HCT116 (cell line): Measurements from ENCODE around the gene RNF182. TPM values are rescaled to one million over a fixed set of nuclear protein-coding genes. Genes with fewer than 3 reads are reported as not detected.

Experiments used
- ATAC-seq: fragments of 200-7000 bp; cut with Tn5 transposase; 2 replicates; pipeline ENCODE4 v1.9.1; 2020; ENCODE audit warnings: mild to moderate bottlenecking, moderate library complexity
- BruUV-seq: library from RNA; stranded (reverse); fragments of 400-500 nt; replicated peaks from 2 replicates; lab custom pipeline; 2021; lab: Mats Ljungman, UMichigan
- CTCF ChIA-PET: fragments of 300-600 bp; sonication (Branson Sonifier 250); formaldehyde crosslinking; loops from one replicate; lab custom pipeline; 2021; ENCODE audit warnings: antibody characterized with exemption; lab: Charles Lee
- POLR2A ChIA-PET: fragments of 300-600, 350-600 bp; sonication (Branson Sonifier 250); formaldehyde crosslinking; loops from one replicate; lab custom pipeline; 2021; ENCODE audit warnings: antibody characterized with exemption; lab: Charles Lee
- RAD21 ChIA-PET, 2 experiments: fragments of 300-600 bp; sonication (Branson Sonifier 250); formaldehyde crosslinking; loops; one replicate each; lab custom pipeline; 2023; ENCODE audit warnings: low total read pairs in 2 of 2; ENCODE audit not compliant: uncharacterized antibody in 2 of 2, unreplicated experiment in 2 of 2, low non-redundant PET in 1 of 2; lab: Charles Lee
- DNase-seq: peaks from one replicate; pipeline ENCODE4 v3.0.0-alpha.2; 2010; ENCODE audit warnings: low read depth, low spot score
- H2AFZ ChIP-seq: fragments of 200-600 bp; shearing (Covaris generic), sonication (generic); 2 replicates; pipeline ENCODE4 v1.6.1; 2017; ENCODE audit warnings: low read depth, mixed run types, mixed read lengths, antibody characterized with exemption, low read length; ENCODE audit not compliant: poor library complexity, severe bottlenecking
- H3K27ac ChIP-seq: 2 replicates; pipeline ENCODE4 v1.5.1; 2012; ENCODE audit warnings: low read depth, low read length
- H3K27me3 ChIP-seq: fragments of 200-600 bp; sonication (generic); 2 replicates; pipeline ENCODE4 v1.6.1; 2016; ENCODE audit warnings: mixed run types, low read length, mixed read lengths; ENCODE audit not compliant: insufficient read depth
- H3K36me3 ChIP-seq, 2 experiments: fragments of 200-500 bp in 1 of 2; fragments of 200-600 bp in 1 of 2; sonication (Bioruptor generic) in 1 of 2; sonication (generic) in 1 of 2; 2 replicates each; pipeline versions ENCODE4 v1.5.1 to v1.6.1; 2014 to 2016; ENCODE audit warnings: low read length in 2 of 2, inconsistent platforms in 1 of 2, mixed read lengths in 1 of 2, mixed run types in 1 of 2; ENCODE audit not compliant: insufficient read depth in 2 of 2, control insufficient read depth in 1 of 2
- H3K4me1 ChIP-seq, 2 experiments: fragments of 200-600 bp in 1 of 2; sonication (generic) in 1 of 2; 2 replicates each; pipeline versions ENCODE4 v1.5.1 to v1.6.1; 2012 to 2017; ENCODE audit warnings: low read length in 2 of 2, inconsistent platforms in 1 of 2, mild to moderate bottlenecking in 1 of 2, mixed read lengths in 1 of 2, mixed run types in 1 of 2, moderate library complexity in 1 of 2; ENCODE audit not compliant: insufficient read depth in 2 of 2, control insufficient read depth in 1 of 2
- H3K4me2 ChIP-seq: fragments of 200-600 bp; sonication (generic); 2 replicates; pipeline ENCODE4 v1.6.1; 2017; ENCODE audit warnings: mixed run types, low read length, mixed read lengths
- H3K4me3 ChIP-seq, 2 experiments: fragments of 200-600 bp in 1 of 2; sonication (generic) in 1 of 2; replicated peaks in 1 of 2; 2 replicates each; pipeline ENCODE4 v1.5.1; 2011 to 2016; ENCODE audit warnings: low read length in 2 of 2, control low read depth in 1 of 2, low read depth in 1 of 2, mild to moderate bottlenecking in 1 of 2, mixed read lengths in 1 of 2, mixed run types in 1 of 2
- H3K79me2 ChIP-seq: fragments of 200-600 bp; sonication (generic); 2 replicates; pipeline ENCODE4 v1.6.1; 2017; ENCODE audit warnings: mild to moderate bottlenecking, mixed run types, low read length, moderate library complexity, mixed read lengths; ENCODE audit not compliant: insufficient read depth
- H3K9ac ChIP-seq: fragments of 200-600 bp; sonication (generic); 2 replicates; pipeline ENCODE4 v1.6.1; 2016; ENCODE audit warnings: low read length, mixed read lengths
- H3K9me2 ChIP-seq: fragments of 200-600 bp; sonication (generic), shearing (Covaris generic); 2 replicates; pipeline ENCODE4 v1.6.1; 2017; ENCODE audit warnings: mixed run types, mild to moderate bottlenecking, moderate library complexity; ENCODE audit not compliant: insufficient read depth
- H3K9me3 ChIP-seq, 2 experiments: fragments of 200-500 bp in 1 of 2; fragments of 200-600 bp in 1 of 2; sonication (Bioruptor generic) in 1 of 2; sonication (generic) in 1 of 2; 2 replicates each; pipeline ENCODE4 v1.6.1; 2014 to 2017; ENCODE audit warnings: low read length in 2 of 2, mixed read lengths in 2 of 2, inconsistent platforms in 1 of 2, low read depth in 1 of 2, mild to moderate bottlenecking in 1 of 2, mixed run types in 1 of 2, moderate library complexity in 1 of 2; ENCODE audit not compliant: control insufficient read depth in 1 of 2, insufficient read depth in 1 of 2
- H4K20me1 ChIP-seq: fragments of 200-600 bp; sonication (generic), shearing (Covaris generic); 2 replicates; pipeline ENCODE4 v1.6.1; 2017; ENCODE audit warnings: mixed run types, mild to moderate bottlenecking, moderate library complexity; ENCODE audit not compliant: insufficient read depth
- CBX3 ChIP-seq: IDR thresholded peaks from 2 replicates; pipeline ENCODE4 v1.6.1; 2012; ENCODE audit warnings: low read depth
- CEBPB ChIP-seq: IDR thresholded peaks from 2 replicates; pipeline ENCODE4 v1.6.1; 2012; ENCODE audit warnings: low read depth
- ELF1 ChIP-seq: IDR thresholded peaks from 2 replicates; pipeline ENCODE4 v1.6.1; 2012; ENCODE audit warnings: low read depth, borderline replicate concordance
- EZH2 ChIP-seq: fragments of 200-600 bp; sonication (generic); IDR thresholded peaks from 2 replicates; pipeline ENCODE4 v1.6.1; 2017; ENCODE audit warnings: antibody characterized with exemption, mixed run types
- EZH2phosphoT487 ChIP-seq: fragments of 200-600 bp; IDR thresholded peaks from 2 replicates; pipeline ENCODE4 v1.6.1; 2018; ENCODE audit warnings: antibody characterized with exemption, borderline replicate concordance
- POLR2AphosphoS5 ChIP-seq: IDR thresholded peaks from 2 replicates; pipeline ENCODE4 v1.6.1; 2011; ENCODE audit warnings: mild to moderate bottlenecking, low read depth, low read length, moderate library complexity
- RAD21 ChIP-seq: IDR thresholded peaks from 2 replicates; pipeline ENCODE4 v1.6.1; 2012; ENCODE audit warnings: low read depth, mild to moderate bottlenecking
- SIN3A ChIP-seq: IDR thresholded peaks from 2 replicates; pipeline ENCODE4 v1.6.1; 2012; ENCODE audit warnings: low read depth
- SP1 ChIP-seq: IDR thresholded peaks from 2 replicates; pipeline ENCODE4 v1.6.1; 2012; ENCODE audit warnings: low read depth
- SRF ChIP-seq: IDR thresholded peaks from 2 replicates; pipeline ENCODE4 v1.6.1; 2012; ENCODE audit warnings: low read depth
- TCF7L2 ChIP-seq: IDR thresholded peaks from 2 replicates; pipeline ENCODE4 v1.7.0; 2011; ENCODE audit warnings: borderline replicate concordance, inconsistent platforms; ENCODE audit not compliant: insufficient read depth, insufficient read length; ENCODE audit errors: extremely low read depth
- YY1 ChIP-seq: IDR thresholded peaks from 2 replicates; pipeline ENCODE4 v1.6.1; 2011; ENCODE audit warnings: low read length, low read depth, moderate library complexity, mild to moderate bottlenecking; ENCODE audit not compliant: insufficient replicate concordance; ENCODE audit errors: extremely low read depth
- ZFX ChIP-seq: fragments of 450-650 bp; IDR thresholded peaks from 2 replicates; pipeline ENCODE4 v1.6.1; 2017
- ZNF274 ChIP-seq: fragments of 200-500 bp; sonication (Bioruptor generic); IDR thresholded peaks from 2 replicates; pipeline ENCODE4 v1.6.1; 2014; ENCODE audit warnings: mild to moderate bottlenecking, low read depth, low read length, inconsistent platforms
- intact Hi-C: fragments of 100-400 bp; cut with micrococcal nuclease; formaldehyde crosslinking; loops from 2 replicates; pipeline ENCODE4 v1.10.0; 2022
- total RNA-seq: library from RNA; stranded (reverse); gene quantifications from one replicate; pipeline ENCODE4 v1.2.1, GENCODE V29; 2021; ENCODE audit not compliant: unreplicated experiment
- TF ChIP-seq, protein P1 (sequence below): IDR thresholded peaks from 2 replicates; pipeline ENCODE4 v1.6.1; 2012
- TF ChIP-seq, protein P2 (sequence below): IDR thresholded peaks from 2 replicates; pipeline ENCODE4 v1.6.1; 2012
- TF ChIP-seq, protein P3 (sequence below): IDR thresholded peaks from 2 replicates; pipeline ENCODE4 v1.6.1; 2012; ENCODE audit warnings: low read depth
- TF ChIP-seq, protein P4 (sequence below), 3 experiments: fragments of 200-600 bp in 1 of 3; sonication (generic) in 1 of 3; IDR thresholded peaks in 2 of 3; conservative IDR thresholded peaks in 1 of 3; 2 replicates each; pipeline ENCODE4 v1.5.1; 2012 to 2017; ENCODE audit warnings: low read depth in 2 of 3, low read length in 2 of 3, antibody characterized with exemption in 1 of 3, borderline replicate concordance in 1 of 3, control low read depth in 1 of 3, mild to moderate bottlenecking in 1 of 3, mixed read lengths in 1 of 3, mixed run types in 1 of 3, moderate library complexity in 1 of 3; ENCODE audit not compliant: insufficient read depth in 1 of 3
- TF ChIP-seq, protein P5 (sequence below): IDR thresholded peaks from 2 replicates; pipeline ENCODE4 v1.6.1; 2011; ENCODE audit warnings: mild to moderate bottlenecking, low read length, moderate library complexity; ENCODE audit not compliant: insufficient replicate concordance; ENCODE audit errors: extremely low read depth

Gene RNF182
- total RNA-seq, 1 experiment from 2014 or later = 6.5 TPM

DNA sequence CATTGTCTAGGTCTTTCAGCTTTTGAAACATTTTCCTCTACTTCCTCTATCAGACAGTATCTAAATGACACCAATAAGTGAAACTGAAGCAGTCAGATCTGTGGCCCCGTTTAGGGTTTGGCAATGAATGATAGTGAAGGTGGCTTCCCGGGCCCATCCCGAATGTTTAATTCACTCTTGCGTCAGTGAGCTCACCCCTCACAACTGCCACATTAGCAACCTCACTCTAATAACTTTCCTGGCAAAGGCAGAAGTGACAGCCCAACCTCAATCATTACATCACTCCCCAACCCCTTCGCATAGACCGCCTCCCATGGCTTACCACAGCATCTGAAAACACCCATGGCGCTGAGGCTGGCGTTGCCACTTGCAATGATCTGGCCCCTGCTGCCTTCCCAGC is 100.4 kb downstream of the RNF182 start:
- H3K4me1 ChIP-seq = no peaks in the 10 kb centered on the region
- BruUV-seq = no TSS peak

More for the DNA sequence above, 100.4 kb downstream of the RNF182 start:
- H4K20me1 ChIP-seq = no peaks in the 10 kb centered on the region
- H3K27me3 ChIP-seq = no peaks in the 10 kb centered on the region
- no peak for TF ChIP-seq RAD21
- TF ChIP-seq POLR2AphosphoS5 = no peak
- no peak for TF ChIP-seq EZH2
- TF ChIP-seq SP1 = no peak
- TF ChIP-seq SIN3A = no peak
- TF ChIP-seq, protein P1, sequence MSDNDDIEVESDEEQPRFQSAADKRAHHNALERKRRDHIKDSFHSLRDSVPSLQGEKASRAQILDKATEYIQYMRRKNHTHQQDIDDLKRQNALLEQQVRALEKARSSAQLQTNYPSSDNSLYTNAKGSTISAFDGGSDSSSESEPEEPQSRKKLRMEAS = no peak
- TF ChIP-seq, protein P2, sequence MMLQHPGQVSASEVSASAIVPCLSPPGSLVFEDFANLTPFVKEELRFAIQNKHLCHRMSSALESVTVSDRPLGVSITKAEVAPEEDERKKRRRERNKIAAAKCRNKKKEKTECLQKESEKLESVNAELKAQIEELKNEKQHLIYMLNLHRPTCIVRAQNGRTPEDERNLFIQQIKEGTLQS = no peak
- TF ChIP-seq CEBPB = no peak
- TF ChIP-seq EZH2phosphoT487 = no peak
- TF ChIP-seq ELF1 = no peak
- TF ChIP-seq, protein P3, sequence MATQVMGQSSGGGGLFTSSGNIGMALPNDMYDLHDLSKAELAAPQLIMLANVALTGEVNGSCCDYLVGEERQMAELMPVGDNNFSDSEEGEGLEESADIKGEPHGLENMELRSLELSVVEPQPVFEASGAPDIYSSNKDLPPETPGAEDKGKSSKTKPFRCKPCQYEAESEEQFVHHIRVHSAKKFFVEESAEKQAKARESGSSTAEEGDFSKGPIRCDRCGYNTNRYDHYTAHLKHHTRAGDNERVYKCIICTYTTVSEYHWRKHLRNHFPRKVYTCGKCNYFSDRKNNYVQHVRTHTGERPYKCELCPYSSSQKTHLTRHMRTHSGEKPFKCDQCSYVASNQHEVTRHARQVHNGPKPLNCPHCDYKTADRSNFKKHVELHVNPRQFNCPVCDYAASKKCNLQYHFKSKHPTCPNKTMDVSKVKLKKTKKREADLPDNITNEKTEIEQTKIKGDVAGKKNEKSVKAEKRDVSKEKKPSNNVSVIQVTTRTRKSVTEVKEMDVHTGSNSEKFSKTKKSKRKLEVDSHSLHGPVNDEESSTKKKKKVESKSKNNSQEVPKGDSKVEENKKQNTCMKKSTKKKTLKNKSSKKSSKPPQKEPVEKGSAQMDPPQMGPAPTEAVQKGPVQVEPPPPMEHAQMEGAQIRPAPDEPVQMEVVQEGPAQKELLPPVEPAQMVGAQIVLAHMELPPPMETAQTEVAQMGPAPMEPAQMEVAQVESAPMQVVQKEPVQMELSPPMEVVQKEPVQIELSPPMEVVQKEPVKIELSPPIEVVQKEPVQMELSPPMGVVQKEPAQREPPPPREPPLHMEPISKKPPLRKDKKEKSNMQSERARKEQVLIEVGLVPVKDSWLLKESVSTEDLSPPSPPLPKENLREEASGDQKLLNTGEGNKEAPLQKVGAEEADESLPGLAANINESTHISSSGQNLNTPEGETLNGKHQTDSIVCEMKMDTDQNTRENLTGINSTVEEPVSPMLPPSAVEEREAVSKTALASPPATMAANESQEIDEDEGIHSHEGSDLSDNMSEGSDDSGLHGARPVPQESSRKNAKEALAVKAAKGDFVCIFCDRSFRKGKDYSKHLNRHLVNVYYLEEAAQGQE = no peak
- no peak for TF ChIP-seq TCF7L2
- no peak for TF ChIP-seq ZNF274
- no peak for TF ChIP-seq SRF
- TF ChIP-seq, protein P4, sequence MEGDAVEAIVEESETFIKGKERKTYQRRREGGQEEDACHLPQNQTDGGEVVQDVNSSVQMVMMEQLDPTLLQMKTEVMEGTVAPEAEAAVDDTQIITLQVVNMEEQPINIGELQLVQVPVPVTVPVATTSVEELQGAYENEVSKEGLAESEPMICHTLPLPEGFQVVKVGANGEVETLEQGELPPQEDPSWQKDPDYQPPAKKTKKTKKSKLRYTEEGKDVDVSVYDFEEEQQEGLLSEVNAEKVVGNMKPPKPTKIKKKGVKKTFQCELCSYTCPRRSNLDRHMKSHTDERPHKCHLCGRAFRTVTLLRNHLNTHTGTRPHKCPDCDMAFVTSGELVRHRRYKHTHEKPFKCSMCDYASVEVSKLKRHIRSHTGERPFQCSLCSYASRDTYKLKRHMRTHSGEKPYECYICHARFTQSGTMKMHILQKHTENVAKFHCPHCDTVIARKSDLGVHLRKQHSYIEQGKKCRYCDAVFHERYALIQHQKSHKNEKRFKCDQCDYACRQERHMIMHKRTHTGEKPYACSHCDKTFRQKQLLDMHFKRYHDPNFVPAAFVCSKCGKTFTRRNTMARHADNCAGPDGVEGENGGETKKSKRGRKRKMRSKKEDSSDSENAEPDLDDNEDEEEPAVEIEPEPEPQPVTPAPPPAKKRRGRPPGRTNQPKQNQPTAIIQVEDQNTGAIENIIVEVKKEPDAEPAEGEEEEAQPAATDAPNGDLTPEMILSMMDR (IDR thresholded peaks at IDR 0.05 in 2 of 3, conservative IDR thresholded peaks at IDR 0.05 in 1 of 3; ENCODE audit: borderline replicate concordance in 1 of 3, insufficient read depth in 1 of 3, low read depth in 2 of 3, low read length in 2 of 3) = no peak
- no peak for TF ChIP-seq YY1
- no peak for TF ChIP-seq ZFX
- TF ChIP-seq, protein P5, sequence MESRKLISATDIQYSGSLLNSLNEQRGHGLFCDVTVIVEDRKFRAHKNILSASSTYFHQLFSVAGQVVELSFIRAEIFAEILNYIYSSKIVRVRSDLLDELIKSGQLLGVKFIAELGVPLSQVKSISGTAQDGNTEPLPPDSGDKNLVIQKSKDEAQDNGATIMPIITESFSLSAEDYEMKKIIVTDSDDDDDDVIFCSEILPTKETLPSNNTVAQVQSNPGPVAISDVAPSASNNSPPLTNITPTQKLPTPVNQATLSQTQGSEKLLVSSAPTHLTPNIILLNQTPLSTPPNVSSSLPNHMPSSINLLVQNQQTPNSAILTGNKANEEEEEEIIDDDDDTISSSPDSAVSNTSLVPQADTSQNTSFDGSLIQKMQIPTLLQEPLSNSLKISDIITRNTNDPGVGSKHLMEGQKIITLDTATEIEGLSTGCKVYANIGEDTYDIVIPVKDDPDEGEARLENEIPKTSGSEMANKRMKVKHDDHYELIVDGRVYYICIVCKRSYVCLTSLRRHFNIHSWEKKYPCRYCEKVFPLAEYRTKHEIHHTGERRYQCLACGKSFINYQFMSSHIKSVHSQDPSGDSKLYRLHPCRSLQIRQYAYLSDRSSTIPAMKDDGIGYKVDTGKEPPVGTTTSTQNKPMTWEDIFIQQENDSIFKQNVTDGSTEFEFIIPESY = no peak
- no peak for TF ChIP-seq CBX3
- TF ChIP-seq, all 23 proteins: peak for 0
- ChIA-PET POLR2A (no interaction called here), CTCF (no interaction called here), RAD21 (no interaction called here)
- intact Hi-C loops = no loop called here
- no peaks in the 10 kb centered on the region for H3K9me3 ChIP-seq
- no peaks in the 10 kb centered on the region for H3K9me2 ChIP-seq
- no peak overlapping the region for H3K4me2 ChIP-seq
- no peaks in the 10 kb centered on the region for H3K36me3 ChIP-seq
- H3K9ac ChIP-seq = no peak overlapping the region
- H3K27ac ChIP-seq = no peak overlapping the region
- no peak overlapping the region for H3K4me3 ChIP-seq
- ATAC-seq (no peak), DNase-seq (no peak)
- no peaks in the 10 kb centered on the region for H3K79me2 ChIP-seq
- H2AFZ ChIP-seq = no peak overlapping the region
